Keratinocyte (primary cell): ENCODE data around the gene TGFBR1.

Experiments
- EZH2 ChIP-seq: IDR thresholded peaks from one replicate; pipeline ENCODE4 v1.6.1; 2012; ENCODE audit warnings: inconsistent platforms, mild to moderate bottlenecking, low read length, moderate library complexity
- TF ChIP-seq, protein P1 (sequence below), 3 experiments: IDR thresholded peaks in 1 of 3; conservative IDR thresholded peaks in 1 of 3; optimal IDR thresholded peaks in 1 of 3; 2 replicates in 2 of 3; 3 replicates in 1 of 3; pipeline versions ENCODE3 to v1.5.1; 2011; ENCODE audit warnings: low read length in 3 of 3, mild to moderate bottlenecking in 3 of 3, moderate library complexity in 2 of 3, control low read depth in 1 of 3, inconsistent platforms in 1 of 3; ENCODE audit not compliant: insufficient read depth in 2 of 3; ENCODE audit errors: extremely low read depth in 1 of 3

DNA sequence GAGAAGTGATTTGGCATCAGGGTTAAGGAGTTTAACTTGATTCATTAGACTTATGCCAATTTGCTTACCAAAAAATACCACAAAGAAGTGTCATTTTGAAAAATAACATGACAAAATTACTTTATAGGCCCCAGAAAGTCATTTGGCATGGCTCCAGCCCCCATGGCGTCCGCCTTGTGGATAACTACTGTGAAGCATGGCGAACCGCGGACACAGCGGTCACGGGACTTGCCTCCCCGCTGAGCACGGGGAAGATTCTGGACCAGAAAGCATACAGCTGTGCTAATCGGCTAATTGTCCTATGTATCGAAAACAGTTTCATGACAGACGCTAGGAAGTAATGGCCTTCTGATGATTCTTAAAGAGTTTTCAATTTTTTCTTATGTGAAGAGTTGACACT, 35.4 kb upstream of the TGFBR1 start:
- TF ChIP-seq, protein P1, sequence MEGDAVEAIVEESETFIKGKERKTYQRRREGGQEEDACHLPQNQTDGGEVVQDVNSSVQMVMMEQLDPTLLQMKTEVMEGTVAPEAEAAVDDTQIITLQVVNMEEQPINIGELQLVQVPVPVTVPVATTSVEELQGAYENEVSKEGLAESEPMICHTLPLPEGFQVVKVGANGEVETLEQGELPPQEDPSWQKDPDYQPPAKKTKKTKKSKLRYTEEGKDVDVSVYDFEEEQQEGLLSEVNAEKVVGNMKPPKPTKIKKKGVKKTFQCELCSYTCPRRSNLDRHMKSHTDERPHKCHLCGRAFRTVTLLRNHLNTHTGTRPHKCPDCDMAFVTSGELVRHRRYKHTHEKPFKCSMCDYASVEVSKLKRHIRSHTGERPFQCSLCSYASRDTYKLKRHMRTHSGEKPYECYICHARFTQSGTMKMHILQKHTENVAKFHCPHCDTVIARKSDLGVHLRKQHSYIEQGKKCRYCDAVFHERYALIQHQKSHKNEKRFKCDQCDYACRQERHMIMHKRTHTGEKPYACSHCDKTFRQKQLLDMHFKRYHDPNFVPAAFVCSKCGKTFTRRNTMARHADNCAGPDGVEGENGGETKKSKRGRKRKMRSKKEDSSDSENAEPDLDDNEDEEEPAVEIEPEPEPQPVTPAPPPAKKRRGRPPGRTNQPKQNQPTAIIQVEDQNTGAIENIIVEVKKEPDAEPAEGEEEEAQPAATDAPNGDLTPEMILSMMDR (optimal IDR thresholded peaks at IDR 0.05 in 1 of 3, IDR thresholded peaks at IDR 0.05 in 1 of 3, conservative IDR thresholded peaks at IDR 0.05 in 1 of 3; ENCODE audit: extremely low read depth in 1 of 3, insufficient read depth in 2 of 3, low read length in 3 of 3) = no peak
- TF ChIP-seq EZH2 = no peak
